Measurements from ENCODE around the gene ABHD2. TPM values are rescaled to one million over a fixed set of nuclear protein-coding genes. Genes with fewer than 3 reads are reported as not detected.
A peak's percentile ranks its signal among the peaks of the same experiment; 100 is the strongest.

Gene ABHD2
- polyA plus RNA-seq, 3 donors = 30.8 to 67.1 (median 37.3) TPM

GRCh38 chr15:89163271-89164055 lies 75.2 kb downstream of the ABHD2 start:
- H3K4me1 Mint-ChIP-seq = peaks cover 26% of the 10 kb centered on the region
- H3K27ac ChIP-seq (ENCODE audit: low read depth in 1 of 2, low read length in 2 of 2) = no peak overlapping the region
- H2AFZ ChIP-seq (ENCODE audit: insufficient read depth, low read depth, low read length, poor library complexity, severe bottlenecking) = no peak overlapping the region
- H3K27me3 ChIP-seq (ENCODE audit: control insufficient read depth in 2 of 2, insufficient read depth in 2 of 2, low read length in 2 of 2) = no peaks in the 10 kb centered on the region
- no peak for TF ChIP-seq CTCF (IDR thresholded peaks at IDR 0.05)
- H3K4me3 Mint-ChIP-seq = no peak overlapping the region
- peaks cover 36 to 66% of the 10 kb centered on the region in 2 donors for H3K36me3 ChIP-seq (replicated peaks in 1 of 2; ENCODE audit: control insufficient read depth in 1 of 2, insufficient read depth in 2 of 2, low read length in 2 of 2)
- H3K4me2 ChIP-seq (replicated peaks; ENCODE audit: extremely low read depth, low read length, poor library complexity, severe bottlenecking) = no peak overlapping the region
- H3K36me3 Mint-ChIP-seq = peaks cover 56 to 59% of the 10 kb centered on the region in 2 donors
- H3K27ac Mint-ChIP-seq = peak overlapping the region in 1 of 7 donors; percentile 54
- 100% methylated on average over 2 of the region's 5 CpGs for WGBS (ENCODE audit: insufficient coverage)
- no peak overlapping the region for H3K9ac ChIP-seq (ENCODE audit: insufficient read depth, low read length, poor library complexity, severe bottlenecking)
- DNase-seq = no peak
- H3K4me3 ChIP-seq (replicated peaks in 1 of 3; ENCODE audit: low read depth in 2 of 3, low read length in 3 of 3) = no peak overlapping the region
- intact Hi-C loops (cut with micrococcal nuclease) = no loop called here
- H3K79me2 ChIP-seq (ENCODE audit: insufficient read depth, low read length) = peaks cover 10% of the 10 kb centered on the region
- no peaks in the 10 kb centered on the region for H3K9me3 ChIP-seq (replicated peaks in 1 of 2; ENCODE audit: control insufficient read depth in 1 of 2, insufficient read depth in 1 of 2, low read length in 2 of 2)
- no peaks in the 10 kb centered on the region for H3K9me3 Mint-ChIP-seq
- H4K20me1 ChIP-seq (ENCODE audit: insufficient read depth, low read length) = peaks cover 31% of the 10 kb centered on the region
- H3K4me1 ChIP-seq (ENCODE audit: control insufficient read depth in 1 of 2, insufficient read depth in 2 of 2, low read length in 2 of 2) = peaks cover 29 to 30% of the 10 kb centered on the region in 2 donors
- peaks cover 0 to 4% (median 0%) of the 10 kb centered on the region in 3 donors for H3K27me3 Mint-ChIP-seq (ENCODE audit: low read depth in 3 of 3)

GRCh38 chr15:89164712-89165211 lies 76.5 kb downstream of the ABHD2 start:
- Histone ChIP-seq H3K4me1 (ENCODE audit: control insufficient read depth in 1 of 2, insufficient read depth in 2 of 2, low read length in 2 of 2) (peaks cover 29 to 30% of the 10 kb centered on the region in 2 donors), H3K27me3 (ENCODE audit: control insufficient read depth in 2 of 2, insufficient read depth in 2 of 2, low read length in 2 of 2) (no peaks in the 10 kb centered on the region), H3K4me3 (replicated peaks in 1 of 3; ENCODE audit: low read depth in 2 of 3, low read length in 3 of 3) (no peak overlapping the region), H3K9ac (ENCODE audit: insufficient read depth, low read length, poor library complexity, severe bottlenecking) (no peak overlapping the region), H3K27ac (ENCODE audit: low read depth in 1 of 2, low read length in 2 of 2) (no peak overlapping the region), H4K20me1 (ENCODE audit: insufficient read depth, low read length) (peaks cover 36% of the 10 kb centered on the region), H3K79me2 (ENCODE audit: insufficient read depth, low read length) (peaks cover 12% of the 10 kb centered on the region), H3K36me3 (replicated peaks in 1 of 2; ENCODE audit: control insufficient read depth in 1 of 2, insufficient read depth in 2 of 2, low read length in 2 of 2) (peaks cover 34 to 64% of the 10 kb centered on the region in 2 donors), H2AFZ (ENCODE audit: insufficient read depth, low read depth, low read length, poor library complexity, severe bottlenecking) (no peak overlapping the region), H3K9me3 (replicated peaks in 1 of 2; ENCODE audit: control insufficient read depth in 1 of 2, insufficient read depth in 1 of 2, low read length in 2 of 2) (no peaks in the 10 kb centered on the region), H3K4me2 (replicated peaks; ENCODE audit: extremely low read depth, low read length, poor library complexity, severe bottlenecking) (no peak overlapping the region)
- peaks cover 0 to 2% (median 0%) of the 10 kb centered on the region in 3 donors for H3K27me3 Mint-ChIP-seq (ENCODE audit: low read depth in 3 of 3)
- no peak for TF ChIP-seq CTCF (IDR thresholded peaks at IDR 0.05)
- no peaks in the 10 kb centered on the region for H3K9me3 Mint-ChIP-seq
- no peak overlapping the region for H3K4me3 Mint-ChIP-seq
- intact Hi-C loops (cut with micrococcal nuclease) = loop anchor here (5.0 kb wide), 2 partner anchors 32 to 37 kb away; no protein-coding TSS in a partner anchor
- H3K27ac Mint-ChIP-seq = peak overlapping the region in 2 of 7 donors; percentile 40 to 74
- WGBS (ENCODE audit: insufficient coverage) = 94% methylated on average over 2 of the region's 7 CpGs
- peaks cover 26% of the 10 kb centered on the region for H3K4me1 Mint-ChIP-seq
- no peak for DNase-seq
- peaks cover 55 to 58% of the 10 kb centered on the region in 2 donors for H3K36me3 Mint-ChIP-seq
